Prostate gland (tissue), 2 donors: ENCODE measurements around the gene EBLN2.

Experiments
- POLR2A ChIP-seq: fragments of 450-650 bp; IDR thresholded peaks from one replicate; pipeline ENCODE4 v1.6.1; 2016; ENCODE audit warnings: antibody characterized with exemption, mild to moderate bottlenecking
- POLR2AphosphoS5 ChIP-seq: sonication (generic); formaldehyde crosslinking; IDR thresholded peaks from one replicate; pipeline ENCODE4 v1.6.1; 2017; ENCODE audit warnings: antibody characterized with exemption
- TF ChIP-seq, protein P1 (sequence below), 4 experiments: fragments of 200-600 bp in 2 of 4; fragments of 450-650 bp in 2 of 4; sonication (generic) in 2 of 4; IDR thresholded peaks; 1 replicate in 3 of 4; 2 replicates in 1 of 4; pipeline ENCODE4 v1.5.1; 2016 to 2019; ENCODE audit warnings: antibody characterized with exemption in 4 of 4, mild to moderate bottlenecking in 2 of 4, moderate library complexity in 2 of 4

DNA sequence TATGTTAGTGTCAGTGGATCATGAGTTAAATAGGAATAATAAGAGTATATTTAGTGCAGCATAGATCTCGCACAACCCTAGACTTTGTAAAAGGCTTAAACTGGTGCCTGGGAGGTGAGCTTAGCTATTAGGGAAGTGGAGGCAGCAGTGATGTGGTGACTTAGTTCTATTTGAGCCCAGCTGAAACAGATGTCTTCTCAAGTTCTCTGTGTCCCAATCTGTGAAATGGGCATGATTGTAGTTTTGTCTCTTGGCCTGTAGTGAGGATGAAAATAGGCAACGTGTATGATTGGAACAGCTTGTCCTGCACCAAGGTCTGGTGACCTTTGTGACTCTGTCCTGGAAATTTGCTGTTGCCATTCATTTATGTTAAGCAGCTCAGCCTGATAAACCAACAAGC is 34.7 kb downstream of the EBLN2 start:
- no peak for TF ChIP-seq POLR2A
- TF ChIP-seq, protein P1, sequence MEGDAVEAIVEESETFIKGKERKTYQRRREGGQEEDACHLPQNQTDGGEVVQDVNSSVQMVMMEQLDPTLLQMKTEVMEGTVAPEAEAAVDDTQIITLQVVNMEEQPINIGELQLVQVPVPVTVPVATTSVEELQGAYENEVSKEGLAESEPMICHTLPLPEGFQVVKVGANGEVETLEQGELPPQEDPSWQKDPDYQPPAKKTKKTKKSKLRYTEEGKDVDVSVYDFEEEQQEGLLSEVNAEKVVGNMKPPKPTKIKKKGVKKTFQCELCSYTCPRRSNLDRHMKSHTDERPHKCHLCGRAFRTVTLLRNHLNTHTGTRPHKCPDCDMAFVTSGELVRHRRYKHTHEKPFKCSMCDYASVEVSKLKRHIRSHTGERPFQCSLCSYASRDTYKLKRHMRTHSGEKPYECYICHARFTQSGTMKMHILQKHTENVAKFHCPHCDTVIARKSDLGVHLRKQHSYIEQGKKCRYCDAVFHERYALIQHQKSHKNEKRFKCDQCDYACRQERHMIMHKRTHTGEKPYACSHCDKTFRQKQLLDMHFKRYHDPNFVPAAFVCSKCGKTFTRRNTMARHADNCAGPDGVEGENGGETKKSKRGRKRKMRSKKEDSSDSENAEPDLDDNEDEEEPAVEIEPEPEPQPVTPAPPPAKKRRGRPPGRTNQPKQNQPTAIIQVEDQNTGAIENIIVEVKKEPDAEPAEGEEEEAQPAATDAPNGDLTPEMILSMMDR (IDR thresholded peaks at IDR 0.05): no peak
- TF ChIP-seq POLR2AphosphoS5: no peak
